HG03354 (cell line): Measurements from ENCODE around the gene SMAD3.

ENCODE experiments used
- ATAC-seq: cut with Tn5 transposase; IDR thresholded peaks from one replicate; pipeline ENCODE4 v1.9.1; 2021; ENCODE audit warnings: mild to moderate bottlenecking; ENCODE audit not compliant: unreplicated experiment, poor library complexity, severe bottlenecking

SMAD3 gene

DNA sequence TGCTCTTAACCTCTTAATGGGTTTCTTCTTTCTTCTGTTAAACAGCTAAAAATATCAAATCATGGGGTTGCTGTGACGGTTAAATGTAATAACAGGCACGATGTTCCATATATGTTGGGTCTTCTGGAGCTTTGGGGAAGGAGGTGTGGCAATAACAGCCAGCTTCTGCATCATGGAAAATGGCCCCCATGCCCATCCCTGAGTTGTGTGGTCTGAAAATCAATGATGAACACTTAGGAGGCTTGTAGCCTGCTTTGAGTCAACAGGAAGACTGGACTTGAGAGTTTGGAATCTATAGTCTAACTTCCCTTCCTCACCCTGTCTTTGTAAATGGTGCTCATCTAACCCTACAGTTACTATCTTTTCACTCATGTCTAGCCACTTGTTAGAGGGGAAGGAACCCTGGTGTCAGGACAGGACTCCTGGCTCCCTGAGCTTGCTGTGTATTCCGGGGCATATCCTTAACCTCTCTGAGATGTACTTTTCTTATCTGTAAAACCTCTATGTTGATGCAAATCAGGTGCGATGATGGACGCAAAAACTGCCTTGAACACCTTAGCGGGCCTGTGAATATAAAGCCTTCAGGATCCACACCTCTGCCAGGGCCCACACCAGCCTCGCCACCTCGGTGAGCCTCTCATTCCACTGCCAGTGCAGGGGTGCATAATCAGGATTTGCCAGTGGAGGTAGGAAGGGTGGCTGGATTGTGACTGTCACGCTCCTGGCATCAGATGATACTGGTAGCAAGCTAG, 27.5 kb downstream of the SMAD3 start:
- ATAC-seq = no peak

- peak; percentile 49 for ATAC-seq
These were observed 28.1 kb downstream of the SMAD3 start for GRCh38 chr15:67093504-67093862.

DNA sequence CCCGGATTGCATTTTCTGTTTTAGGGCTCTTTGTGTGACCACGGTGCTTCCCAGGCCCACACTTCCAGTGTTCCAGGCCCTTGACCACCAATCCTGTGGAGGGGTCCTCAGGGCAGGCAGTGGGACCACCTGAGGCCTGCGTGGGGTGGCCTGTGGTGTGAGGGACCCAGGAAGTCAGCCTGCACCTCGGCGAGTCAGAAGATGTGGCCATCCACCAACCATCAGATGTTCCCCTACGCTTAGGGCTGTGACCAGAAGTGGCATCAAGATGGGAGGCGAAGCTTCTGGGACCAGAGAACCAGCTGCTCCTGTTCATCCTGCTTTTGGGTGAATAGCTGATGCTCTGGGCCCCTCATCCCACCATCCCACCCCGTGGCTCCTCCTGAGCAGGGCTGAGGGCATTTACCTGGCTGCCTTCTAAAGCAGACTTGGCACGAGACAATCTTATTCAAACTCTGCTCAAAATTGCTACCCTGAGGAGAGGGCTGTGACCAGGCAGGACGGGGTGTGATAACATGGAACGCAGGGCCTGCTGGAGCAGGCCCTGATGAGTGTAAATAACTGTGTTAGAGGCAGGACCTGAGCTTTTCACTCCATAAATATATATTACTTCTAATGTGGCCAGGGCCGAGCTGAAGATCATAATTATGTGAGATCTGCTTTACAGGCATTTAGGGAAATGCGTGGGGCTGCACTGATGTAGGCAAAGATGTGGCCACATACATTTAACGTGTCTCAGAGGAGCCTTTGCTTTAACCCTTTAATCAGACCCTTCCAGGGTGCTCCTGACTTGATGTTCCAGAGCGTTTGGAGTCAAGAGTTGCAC, 28.8 kb downstream of the SMAD3 start:
- ATAC-seq = no peak

DNA sequence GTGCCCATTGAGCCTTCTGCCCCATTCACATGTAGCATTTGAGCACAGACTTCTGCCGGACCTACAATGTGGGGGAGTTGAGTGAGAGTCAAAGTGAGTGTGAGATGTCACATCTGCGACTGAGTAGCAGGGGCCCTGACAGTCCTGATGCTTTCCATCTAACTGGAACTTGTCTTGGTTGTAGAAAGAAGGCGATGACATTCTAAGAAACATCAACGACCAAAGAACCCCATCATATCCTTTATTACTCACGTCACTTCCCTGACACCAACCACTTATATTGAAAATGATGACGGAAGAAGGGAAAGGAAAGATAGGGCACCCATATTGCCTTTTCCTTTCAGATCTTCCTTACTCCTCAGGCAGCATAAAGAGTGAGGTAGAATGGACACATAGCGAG, 30.5 kb downstream of the SMAD3 start:
- no peak for ATAC-seq

GRCh38 chr15:67096546-67097294, 31.3 kb downstream of the SMAD3 start:
- no peak for ATAC-seq

- no peak for ATAC-seq
These were observed 32.0 kb downstream of the SMAD3 start for GRCh38 chr15:67097424-67097823.

- no peak for ATAC-seq
These were observed 32.7 kb downstream of the SMAD3 start for GRCh38 chr15:67097930-67098740.

GRCh38 chr15:67098768-67099282, 33.4 kb downstream of the SMAD3 start:
- ATAC-seq = no peak

GRCh38 chr15:67100124-67100791, 34.9 kb downstream of the SMAD3 start:
- ATAC-seq = no peak

GRCh38 chr15:67100801-67101581, 35.6 kb downstream of the SMAD3 start:
- peak; percentile 75 for ATAC-seq

- no peak for ATAC-seq
These were observed 36.7 kb downstream of the SMAD3 start for GRCh38 chr15:67101911-67102598.

DNA sequence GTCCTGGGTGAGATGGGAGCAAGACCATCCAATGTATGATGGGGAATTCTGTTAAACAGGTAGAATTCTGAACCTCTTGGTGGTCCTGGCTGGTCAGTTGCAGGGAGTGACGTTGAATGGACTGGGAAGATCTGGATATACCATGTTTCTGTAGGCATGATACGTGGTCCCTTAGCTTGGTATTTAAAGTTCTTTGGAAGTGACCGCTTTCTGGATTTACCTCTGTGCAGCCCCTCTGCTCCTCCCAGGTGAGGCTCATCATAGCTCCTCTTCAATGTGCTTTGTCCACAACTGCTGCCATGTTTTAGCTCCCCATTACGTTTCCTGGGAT, 37.2 kb downstream of the SMAD3 start:
- no peak for ATAC-seq

DNA sequence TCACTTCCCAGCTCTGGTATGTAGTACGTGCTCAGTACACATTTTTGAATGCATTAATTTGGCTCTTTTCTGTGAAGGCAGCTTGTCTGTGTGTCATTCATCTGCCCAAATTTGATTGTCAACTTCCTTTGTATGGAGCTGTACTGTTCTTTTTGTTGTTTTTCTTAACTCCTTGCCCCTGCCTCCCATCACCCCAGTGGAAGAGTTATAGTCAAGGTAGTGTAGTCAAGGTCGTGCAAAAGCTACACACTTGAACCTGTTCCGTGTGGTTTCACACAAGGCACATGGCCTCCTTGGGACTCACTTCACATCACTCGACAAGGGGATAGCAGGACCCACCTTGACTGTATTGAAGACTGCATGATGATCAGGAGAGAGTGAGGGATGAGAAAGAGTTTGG, 37.6 kb downstream of the SMAD3 start:
- no peak for ATAC-seq

GRCh38 chr15:67103432-67103831, 38.0 kb downstream of the SMAD3 start:
- ATAC-seq = no peak

- no peak for ATAC-seq
These were observed 38.5 kb downstream of the SMAD3 start for GRCh38 chr15:67103869-67104268.

DNA sequence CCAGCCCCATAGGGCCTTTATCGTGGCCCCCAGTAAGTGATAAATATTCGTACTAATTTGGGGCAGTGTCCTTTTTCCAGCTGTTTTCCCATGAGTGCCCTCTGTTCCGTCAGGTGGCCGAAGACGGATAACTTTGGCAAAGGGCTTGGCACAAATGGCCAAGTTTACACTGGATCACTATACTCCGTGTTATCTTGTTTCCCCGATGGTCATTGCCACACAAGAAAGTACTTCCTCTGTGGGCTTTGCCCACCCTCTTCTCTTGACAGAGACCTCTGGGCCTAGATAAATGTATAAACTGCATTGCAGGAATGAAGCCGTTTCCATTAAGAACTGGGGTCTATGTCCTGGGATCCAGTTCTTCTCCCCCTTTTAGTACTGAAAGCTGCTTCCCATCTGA, 39.1 kb downstream of the SMAD3 start:
- no peak for ATAC-seq

DNA sequence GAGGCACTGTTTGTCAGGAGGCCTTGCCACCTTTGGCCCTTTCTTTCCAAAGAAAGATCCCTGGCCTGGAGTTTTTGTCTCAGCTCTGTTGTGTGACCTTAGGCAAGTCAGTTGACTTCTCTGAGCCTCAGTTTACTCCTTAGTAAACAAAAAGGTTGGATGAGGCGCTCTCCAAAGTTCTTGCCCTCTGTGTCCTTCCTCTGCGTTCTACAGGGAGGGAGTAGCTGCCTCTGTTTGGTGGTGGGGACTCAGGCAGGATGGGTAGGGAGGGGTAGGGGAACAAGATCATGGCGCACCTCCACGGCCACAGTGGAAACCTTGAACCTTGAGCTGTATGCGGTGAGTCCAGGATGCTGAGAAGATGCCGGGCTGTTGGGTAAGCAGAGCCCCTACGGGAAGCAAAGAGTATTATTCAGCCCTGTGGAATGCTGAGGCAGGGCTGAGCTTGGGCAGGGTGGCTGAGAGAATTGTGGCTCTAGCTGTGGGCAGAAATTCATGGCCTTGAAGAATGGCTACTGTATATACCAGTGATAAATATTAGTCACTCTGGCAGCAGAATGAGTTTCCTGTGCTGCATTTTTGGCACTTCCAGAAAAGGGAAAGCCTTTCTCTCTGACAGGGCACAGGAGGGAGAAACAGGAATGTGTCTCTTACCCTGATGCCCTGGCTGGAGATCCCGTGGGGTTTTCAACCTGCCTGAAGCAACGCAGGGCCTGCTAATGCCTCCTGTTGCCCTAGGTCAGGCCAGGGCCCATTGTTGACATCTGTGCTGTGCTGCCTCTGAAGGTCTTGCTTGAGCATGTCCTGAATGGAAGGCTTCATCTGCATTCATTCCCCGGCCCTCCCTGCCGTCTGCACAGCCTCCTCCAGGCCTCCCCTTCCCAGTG, 39.9 kb downstream of the SMAD3 start:
- no peak for ATAC-seq
